CMK (cell line): Measurements from ENCODE around the gene MAB21L4.

ENCODE experiments used
- DNase-seq: peaks from one replicate; pipeline ENCODE4 v3.0.0-alpha.2; 2010; ENCODE audit warnings: low read depth

The MAB21L4 gene

DNA sequence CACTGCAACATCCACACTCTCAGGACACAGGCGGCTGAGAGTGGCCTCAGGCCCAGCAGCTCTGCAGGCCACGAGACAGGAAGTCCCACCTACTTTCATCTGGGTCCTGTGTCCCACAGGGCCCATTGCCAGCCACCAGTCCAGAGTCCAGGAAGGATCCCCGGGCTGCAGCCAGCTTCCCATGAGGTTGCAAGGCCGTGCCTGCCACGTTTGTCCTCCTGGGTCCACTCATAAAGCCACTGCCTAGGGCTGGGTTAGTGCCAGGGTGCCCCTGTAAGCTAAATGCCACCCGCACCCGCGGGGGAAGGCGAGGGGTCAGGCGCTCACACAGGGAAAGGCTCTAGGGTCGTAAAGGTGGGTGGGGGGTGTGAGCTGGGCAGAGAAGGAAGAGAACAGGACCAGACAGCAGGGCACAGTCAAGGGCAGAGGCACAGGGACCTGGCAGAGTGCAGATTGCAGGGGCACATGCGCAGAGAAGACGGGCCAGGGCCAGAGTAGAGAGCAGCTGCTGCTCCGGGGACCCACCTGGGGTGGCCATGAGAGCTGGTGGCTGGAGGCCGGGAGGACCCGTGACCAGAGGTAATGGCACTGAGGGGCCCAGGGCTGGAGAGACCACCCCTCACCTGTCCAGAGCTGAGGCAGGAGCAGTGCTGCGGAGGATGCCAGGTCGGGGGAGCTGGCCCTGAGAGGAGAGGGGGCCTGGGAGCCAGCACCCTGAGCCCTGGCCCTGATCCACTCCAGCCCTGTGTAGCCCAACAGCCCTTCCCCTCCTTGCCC lies 19.3 kb downstream of the MAB21L4 start:
- DNase-seq, result no peak

- no peak for DNase-seq
Measured at GRCh38 chr2:240876035-240876474, 19.9 kb downstream of the MAB21L4 start.

GRCh38 chr2:240875228-240876034 lies 20.5 kb downstream of the MAB21L4 start:
- no peak for DNase-seq

DNA sequence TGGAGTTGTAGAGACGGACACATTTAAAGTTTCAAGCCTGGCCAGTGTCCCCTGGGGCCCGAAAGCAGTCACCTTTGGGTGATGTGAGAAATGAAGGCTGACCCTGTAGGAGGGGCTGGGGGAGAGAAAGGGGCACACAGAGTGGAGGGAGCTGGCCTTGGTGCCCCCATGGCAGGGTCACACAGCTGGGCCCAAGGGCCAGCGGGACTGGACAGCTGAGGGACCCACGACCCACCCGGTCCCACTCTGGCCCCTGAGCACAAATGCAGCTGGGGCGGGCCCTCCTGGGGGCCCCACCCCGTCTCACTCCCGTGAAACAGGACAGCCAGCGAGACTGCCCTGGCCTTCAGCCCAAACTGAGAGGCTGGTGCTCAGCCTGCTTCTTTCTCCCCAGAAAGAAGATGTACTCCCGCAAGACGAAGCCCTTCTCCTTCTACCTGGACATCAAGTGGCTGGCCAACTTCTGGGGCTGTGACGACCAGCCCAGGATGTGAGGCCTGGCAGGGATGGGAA lies 21.2 kb downstream of the MAB21L4 start:
- no peak for DNase-seq

DNA sequence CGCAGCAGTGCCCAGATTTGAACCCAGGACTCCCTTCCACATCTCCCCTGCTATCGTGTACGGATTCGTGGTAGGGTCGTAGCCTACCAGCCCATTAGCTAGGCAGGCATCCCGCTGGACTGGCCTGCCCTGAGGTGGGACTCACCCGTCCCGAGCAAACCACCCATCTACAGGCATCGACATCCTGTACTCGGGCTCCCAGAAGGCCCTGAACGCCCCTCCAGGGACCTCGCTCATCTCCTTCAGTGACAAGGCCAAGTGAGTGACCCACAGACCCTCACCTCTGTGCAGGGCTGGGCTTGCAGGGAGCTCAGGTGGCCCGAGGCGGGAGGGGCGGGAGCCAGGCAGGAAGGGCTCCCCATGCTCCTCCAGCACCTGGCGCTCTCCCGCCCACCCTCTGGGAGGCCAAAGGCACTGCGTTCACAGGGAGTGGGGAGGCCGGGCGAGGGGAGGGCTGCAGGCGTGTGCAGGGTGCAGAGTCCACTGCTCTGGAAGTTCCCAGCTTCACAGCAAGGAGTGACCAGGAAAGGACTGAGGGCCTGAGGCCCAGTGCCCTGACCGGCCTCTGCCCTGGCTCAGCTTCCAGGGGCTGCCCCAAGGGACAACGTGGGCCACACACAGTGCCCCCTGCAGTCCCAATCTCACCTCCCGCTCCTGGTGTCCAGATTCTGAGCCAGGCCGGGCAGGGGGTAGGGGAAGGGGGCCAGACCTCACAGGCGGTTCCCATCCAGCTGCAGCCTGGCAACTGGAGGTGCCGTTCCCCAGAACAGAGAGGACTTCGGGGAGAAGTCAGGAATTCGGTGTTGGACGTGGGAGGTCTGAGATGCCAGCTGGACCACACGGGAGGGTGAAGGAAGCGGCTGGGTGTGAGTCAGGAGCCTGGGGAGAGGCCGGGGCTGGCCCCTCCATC lies 21.9 kb downstream of the MAB21L4 start:
- no peak for DNase-seq

- DNase-seq, result no peak
Measured at GRCh38 chr2:240873098-240873788, 22.7 kb downstream of the MAB21L4 start.

GRCh38 chr2:240872317-240873097 lies 23.4 kb downstream of the MAB21L4 start:
- no peak for DNase-seq

- no peak for DNase-seq
Measured at GRCh38 chr2:240871071-240871958, 24.6 kb downstream of the MAB21L4 start.

DNA sequence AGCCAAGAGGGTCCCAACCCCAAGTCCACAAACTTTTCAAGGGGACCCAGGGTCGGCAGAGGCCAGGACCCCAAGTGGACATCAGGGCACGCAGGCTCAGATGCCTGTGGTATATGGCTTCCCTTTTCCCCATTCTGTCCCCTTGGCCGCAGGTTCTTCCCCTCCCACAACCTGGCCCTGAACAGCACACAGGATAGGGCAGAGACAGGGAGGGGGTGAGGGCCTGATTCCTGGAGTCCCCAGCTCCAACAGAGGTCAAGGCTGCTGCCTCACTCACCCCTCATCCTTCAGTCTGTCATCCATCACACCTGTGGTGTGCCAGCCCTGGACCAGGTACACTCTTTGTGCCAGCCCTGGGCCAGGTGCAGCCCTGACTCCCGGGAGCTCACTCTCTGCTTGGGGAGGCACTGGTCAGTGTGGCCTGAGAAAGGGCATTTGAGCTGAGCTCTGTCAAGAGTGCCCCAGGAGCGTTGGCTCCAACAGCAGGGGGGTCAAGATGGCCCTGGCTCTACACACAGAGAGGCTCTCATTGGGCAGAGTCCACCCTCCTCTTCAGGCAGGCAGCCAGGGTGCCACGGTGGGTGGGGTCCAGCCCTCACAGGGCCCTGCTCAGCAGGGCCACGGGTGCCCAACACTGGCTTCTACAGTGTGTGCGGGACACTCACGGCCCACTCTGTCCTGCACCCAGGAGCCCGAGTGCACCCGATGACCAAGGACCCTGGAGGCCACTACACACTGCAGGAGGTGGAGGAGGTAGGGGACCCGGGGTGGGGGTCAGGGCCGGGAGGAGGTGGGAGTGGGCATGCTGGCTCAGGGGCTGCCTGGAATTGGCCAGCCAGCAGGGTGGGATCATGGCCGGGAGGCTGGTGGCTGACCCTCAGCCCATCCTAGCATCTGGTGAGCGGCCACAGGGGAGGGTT lies 25.7 kb downstream of the MAB21L4 start:
- no peak for DNase-seq

DNA sequence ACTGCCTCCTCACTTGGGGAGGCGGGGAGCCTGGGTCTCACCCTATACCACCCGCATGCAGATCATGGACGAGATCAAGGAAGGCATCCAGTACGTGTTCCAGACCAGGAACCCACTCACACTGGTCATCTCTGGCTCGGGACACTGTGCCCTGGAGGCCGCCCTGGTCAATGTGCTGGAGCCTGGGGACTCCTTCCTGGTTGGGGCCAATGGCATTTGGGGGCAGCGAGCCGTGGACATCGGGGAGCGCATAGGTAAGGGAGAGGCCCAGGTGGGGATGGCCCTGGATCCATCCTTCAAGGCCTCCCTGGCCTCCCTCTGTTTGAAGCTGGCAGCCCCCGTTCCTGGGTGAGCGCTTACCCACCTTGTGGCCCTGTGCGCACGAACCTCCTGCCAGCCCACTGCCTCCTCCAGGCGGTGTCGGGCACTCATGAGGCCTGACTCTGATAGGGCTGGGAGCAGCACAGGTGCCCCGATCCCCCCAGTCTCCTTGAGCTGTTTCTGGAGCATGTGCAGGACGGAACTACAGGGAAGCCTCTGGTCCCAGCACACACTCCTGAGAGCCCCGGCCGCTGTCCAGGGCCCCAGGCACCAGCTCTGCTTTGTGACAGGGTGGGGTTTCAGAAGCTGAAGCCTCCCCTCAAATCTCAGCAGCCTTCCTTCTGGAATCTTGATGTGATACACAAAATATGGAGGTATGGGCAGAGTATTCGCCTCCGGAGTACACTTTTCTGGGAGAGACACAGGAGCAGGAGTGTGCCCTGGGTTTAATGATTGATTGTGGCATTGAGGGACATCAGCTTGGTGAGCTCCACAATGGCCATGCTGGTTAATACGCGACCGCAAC lies 26.6 kb downstream of the MAB21L4 start:
- DNase-seq, result no peak

GRCh38 chr2:240868286-240869108 lies 27.5 kb downstream of the MAB21L4 start, which contains the start of gene AGXT:
TSS of gene AGXT (plus strand) at chr2:240868824. CDS start at chr2:240868866, 42 bp downstream.
- no peak for DNase-seq

- DNase-seq, result no peak
Measured at GRCh38 chr2:240865391-240865790, 30.6 kb downstream of the MAB21L4 start.

DNA sequence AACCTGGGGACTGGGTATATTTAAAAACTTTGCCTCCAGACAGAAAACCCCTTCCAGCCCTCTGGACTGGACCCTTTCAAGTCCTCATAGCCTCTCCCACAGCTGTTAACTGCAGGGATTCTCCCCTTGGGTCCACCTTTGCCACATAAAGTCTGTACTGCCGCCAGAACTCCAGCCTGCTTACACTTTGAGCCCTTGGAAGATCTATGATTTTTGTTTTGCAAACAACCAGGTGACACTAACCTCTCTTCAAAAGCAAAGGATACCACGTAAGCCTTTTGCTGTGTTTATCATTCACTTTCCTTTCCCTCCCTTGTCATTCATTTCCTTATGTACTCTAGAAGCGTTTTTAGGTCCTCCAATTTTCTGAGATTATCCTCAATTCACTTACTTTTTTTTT lies 31.5 kb downstream of the MAB21L4 start:
- no peak for DNase-seq

DNA sequence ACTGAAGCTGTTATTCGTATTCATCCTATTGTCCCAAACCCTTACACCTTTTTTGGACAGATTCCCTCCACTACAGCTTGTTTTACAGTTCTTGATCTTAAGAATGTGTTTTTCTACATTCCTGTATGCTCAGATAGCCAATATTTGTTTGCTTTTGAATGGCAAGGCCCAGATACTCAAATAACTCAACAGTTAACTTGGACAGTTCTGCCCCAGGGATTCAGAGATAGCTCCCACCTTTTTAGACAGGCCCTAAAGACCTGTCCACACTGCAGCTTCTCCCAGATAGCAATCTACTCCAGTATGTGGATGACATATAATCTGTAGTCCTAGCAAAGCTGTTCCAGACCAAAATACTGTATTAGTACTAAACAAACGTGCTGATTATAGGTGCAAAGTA lies 34.4 kb downstream of the MAB21L4 start:
- DNase-seq, result no peak

DNA sequence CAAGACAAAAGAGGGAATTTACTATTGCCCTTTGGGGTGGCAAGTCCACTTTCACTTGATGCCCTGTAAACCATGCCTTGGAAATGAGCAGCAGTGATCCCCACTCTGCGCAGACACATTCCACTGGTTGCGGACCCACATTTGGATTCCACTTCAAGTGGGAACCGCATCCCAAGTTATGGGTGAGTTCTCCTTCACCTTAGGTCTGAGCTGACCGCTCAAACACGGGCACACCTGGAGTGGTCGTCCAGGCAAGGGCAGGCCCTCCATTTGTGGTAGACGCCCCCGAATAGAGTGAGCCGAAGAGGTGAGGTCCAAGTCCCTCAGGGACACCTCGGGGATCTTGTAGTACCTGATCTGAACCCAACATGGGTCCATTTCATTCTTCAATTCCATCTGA lies 37.1 kb downstream of the MAB21L4 start:
- no peak for DNase-seq

- no peak for DNase-seq
Measured at GRCh38 chr2:240858321-240858720, 37.6 kb downstream of the MAB21L4 start.
